Measurements from ENCODE around the gene THRB. TPM values are rescaled to one million over a fixed set of nuclear protein-coding genes. Genes with fewer than 3 reads are reported as not detected.

Gene THRB
- polyA plus RNA-seq, 2 of the 4 experiments (the other 2 are of a cell fraction): 2.0 to 2.3 TPM

DNA sequence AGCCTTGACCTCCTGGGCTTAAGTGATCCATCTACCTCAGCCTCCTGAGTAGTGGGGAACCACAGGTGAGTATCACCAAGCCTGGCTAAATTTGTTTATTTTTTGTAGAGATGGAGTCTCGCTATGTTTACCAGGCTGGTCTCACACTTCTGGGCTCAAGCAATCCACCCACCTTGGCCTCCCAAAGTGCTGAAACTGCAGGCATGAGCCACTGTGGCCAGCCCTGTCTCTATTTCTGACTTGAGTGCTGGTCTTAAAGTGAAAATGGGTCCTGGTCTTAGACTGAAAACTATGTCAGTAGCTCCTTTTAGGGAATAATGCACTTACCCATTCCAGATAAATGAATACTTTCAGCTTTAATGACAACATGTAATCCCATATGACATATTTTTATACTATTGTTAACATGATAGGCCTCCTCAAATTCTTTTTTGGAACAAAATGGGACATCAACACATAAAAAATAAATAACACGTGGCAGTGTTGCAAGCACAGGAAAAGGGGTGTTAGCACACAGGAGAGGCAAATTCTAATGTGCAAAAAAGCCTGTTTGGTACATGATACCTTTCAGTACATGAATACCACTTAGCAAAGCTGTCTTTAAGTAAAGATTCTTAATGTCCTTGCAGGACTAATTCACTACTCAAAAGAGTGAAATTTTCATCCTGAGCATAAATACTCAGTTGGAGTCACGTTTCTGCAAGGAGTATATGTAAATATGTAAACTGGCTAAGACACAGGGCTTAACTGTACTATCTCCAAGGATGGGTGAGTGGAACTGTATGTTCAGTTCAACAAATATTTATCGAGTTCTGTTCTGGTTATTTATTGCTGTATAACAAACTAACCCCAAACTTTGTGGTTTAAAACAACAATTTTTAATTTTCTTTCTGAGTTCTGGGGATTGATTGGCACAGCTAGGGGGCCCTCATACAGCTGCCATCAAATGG is 354.9 kb downstream of the THRB start:
- Histone ChIP-seq H3K4me1 (peaks cover 21% of the 10 kb centered on the region; the same call in 2 of the 3 replicates), H3K4me3 (no peak overlapping the region), H3K4me2 (no peak overlapping the region), H3K27ac (peak overlapping the region in 1 of 2 experiments; percentile 27; a peak in 1 of 6 replicates), H3K9me3 (no peaks in the 10 kb centered on the region)
- DNase-seq (ENCODE audit: low read depth in 1 of 2, low spot score in 1 of 2) (no peak), ATAC-seq (no peak), FAIRE-seq (no peak)
- ChIA-PET CTCF (no interaction called here), POLR2A (no interaction called here)
- 49% methylated on average over 4 of the region's 4 CpGs for WGBS (ENCODE audit: missing lambda C conversion rate)
- no peak for TF ChIP-seq HOXB5 (CRISPR knock-in tag; IDR thresholded peaks at IDR 0.05)
- no peak for TF ChIP-seq REST (IDR thresholded peaks at IDR 0.05)
- TF ChIP-seq, protein P1, sequence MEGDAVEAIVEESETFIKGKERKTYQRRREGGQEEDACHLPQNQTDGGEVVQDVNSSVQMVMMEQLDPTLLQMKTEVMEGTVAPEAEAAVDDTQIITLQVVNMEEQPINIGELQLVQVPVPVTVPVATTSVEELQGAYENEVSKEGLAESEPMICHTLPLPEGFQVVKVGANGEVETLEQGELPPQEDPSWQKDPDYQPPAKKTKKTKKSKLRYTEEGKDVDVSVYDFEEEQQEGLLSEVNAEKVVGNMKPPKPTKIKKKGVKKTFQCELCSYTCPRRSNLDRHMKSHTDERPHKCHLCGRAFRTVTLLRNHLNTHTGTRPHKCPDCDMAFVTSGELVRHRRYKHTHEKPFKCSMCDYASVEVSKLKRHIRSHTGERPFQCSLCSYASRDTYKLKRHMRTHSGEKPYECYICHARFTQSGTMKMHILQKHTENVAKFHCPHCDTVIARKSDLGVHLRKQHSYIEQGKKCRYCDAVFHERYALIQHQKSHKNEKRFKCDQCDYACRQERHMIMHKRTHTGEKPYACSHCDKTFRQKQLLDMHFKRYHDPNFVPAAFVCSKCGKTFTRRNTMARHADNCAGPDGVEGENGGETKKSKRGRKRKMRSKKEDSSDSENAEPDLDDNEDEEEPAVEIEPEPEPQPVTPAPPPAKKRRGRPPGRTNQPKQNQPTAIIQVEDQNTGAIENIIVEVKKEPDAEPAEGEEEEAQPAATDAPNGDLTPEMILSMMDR (IDR thresholded peaks at IDR 0.05): no peak
- no peak for TF ChIP-seq PHF8 (IDR thresholded peaks at IDR 0.05; ENCODE audit: borderline replicate concordance, low read depth)
- TF ChIP-seq ZNF302 (CRISPR knock-in tag; IDR thresholded peaks at IDR 0.05): no peak
- no peak for TF ChIP-seq TFCP2L1 (CRISPR knock-in tag; IDR thresholded peaks at IDR 0.05)
- no peak for TF ChIP-seq CBX8 (IDR thresholded peaks at IDR 0.05)
- TF ChIP-seq SREBF2 (IDR thresholded peaks at IDR 0.05): no peak
- TF ChIP-seq RCOR1 (IDR thresholded peaks at IDR 0.05; ENCODE audit: low read depth, low read length): no peak
- TF ChIP-seq HDAC2 (IDR thresholded peaks at IDR 0.05): no peak
- TF ChIP-seq HOXB13 (CRISPR knock-in tag; IDR thresholded peaks at IDR 0.05; ENCODE audit: low read depth): no peak
- TF ChIP-seq KDM5A (IDR thresholded peaks at IDR 0.05): no peak
- no peak for TF ChIP-seq SMC3 (IDR thresholded peaks at IDR 0.05)
- TF ChIP-seq ELK1 (IDR thresholded peaks at IDR 0.05; ENCODE audit: low read depth, low read length): no peak
- no peak for TF ChIP-seq HOXA7 (CRISPR knock-in tag; IDR thresholded peaks at IDR 0.05)
- no peak for TF ChIP-seq CBX2 (IDR thresholded peaks at IDR 0.05; ENCODE audit: borderline replicate concordance, low read depth)

DNA sequence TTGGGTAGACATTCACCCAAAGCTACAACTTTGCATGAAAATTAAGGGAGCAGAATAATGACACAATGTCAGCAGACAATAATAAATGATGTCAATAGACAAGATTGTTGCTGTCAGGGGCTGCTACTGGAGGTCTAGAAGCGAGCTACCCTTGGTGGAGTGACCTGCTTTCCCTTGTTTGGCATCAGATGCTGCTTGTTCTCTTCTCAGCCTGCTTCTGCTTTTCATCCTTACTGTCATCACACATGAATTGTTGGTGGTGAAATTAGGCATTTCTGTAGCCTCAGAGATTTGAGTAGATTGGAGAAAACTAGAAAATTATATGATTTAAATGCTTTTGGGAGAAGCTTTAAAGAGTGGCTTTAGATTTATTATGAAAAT is 355.8 kb downstream of the THRB start:
- FAIRE-seq: no peak
- TF ChIP-seq ZNF302 (CRISPR knock-in tag; IDR thresholded peaks at IDR 0.05) (no peak), MYC (IDR thresholded peaks at IDR 0.05; ENCODE audit: borderline replicate concordance, low read length) (no peak), SREBF2 (IDR thresholded peaks at IDR 0.05) (no peak), BHLHE40 (IDR thresholded peaks at IDR 0.05; ENCODE audit: low read depth, low read length) (no peak), RFX5 (IDR thresholded peaks at IDR 0.05) (no peak), FOXS1 (CRISPR knock-in tag; IDR thresholded peaks at IDR 0.05) (no peak), BCL3 (IDR thresholded peaks at IDR 0.05) (no peak)
- TF ChIP-seq, protein P2, sequence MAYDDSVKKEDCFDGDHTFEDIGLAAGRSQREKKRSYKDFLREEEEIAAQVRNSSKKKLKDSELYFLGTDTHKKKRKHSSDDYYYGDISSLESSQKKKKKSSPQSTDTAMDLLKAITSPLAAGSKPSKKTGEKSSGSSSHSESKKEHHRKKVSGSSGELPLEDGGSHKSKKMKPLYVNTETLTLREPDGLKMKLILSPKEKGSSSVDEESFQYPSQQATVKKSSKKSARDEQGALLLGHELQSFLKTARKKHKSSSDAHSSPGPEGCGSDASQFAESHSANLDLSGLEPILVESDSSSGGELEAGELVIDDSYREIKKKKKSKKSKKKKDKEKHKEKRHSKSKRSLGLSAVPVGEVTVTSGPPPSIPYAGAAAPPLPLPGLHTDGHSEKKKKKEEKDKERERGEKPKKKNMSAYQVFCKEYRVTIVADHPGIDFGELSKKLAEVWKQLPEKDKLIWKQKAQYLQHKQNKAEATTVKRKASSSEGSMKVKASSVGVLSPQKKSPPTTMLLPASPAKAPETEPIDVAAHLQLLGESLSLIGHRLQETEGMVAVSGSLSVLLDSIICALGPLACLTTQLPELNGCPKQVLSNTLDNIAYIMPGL (CRISPR knock-in tag; IDR thresholded peaks at IDR 0.05; ENCODE audit: borderline replicate concordance): no peak
- TF ChIP-seq, protein P1 (IDR thresholded peaks at IDR 0.05): no peak
- TF ChIP-seq, protein P3, sequence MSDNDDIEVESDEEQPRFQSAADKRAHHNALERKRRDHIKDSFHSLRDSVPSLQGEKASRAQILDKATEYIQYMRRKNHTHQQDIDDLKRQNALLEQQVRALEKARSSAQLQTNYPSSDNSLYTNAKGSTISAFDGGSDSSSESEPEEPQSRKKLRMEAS (IDR thresholded peaks at IDR 0.05): no peak

More for the DNA sequence above, 355.8 kb downstream of the THRB start:
- Histone ChIP-seq H3K4me2 (no peak overlapping the region), H3K27ac (no peak overlapping the region; a peak in 1 of 6 replicates), H3K9me3 (no peaks in the 10 kb centered on the region), H3K4me1 (peaks cover 21% of the 10 kb centered on the region; the same call in 2 of the 3 replicates), H3K4me3 (no peak overlapping the region)
- ATAC-seq: no peak
- DNase-seq (ENCODE audit: low read depth in 1 of 2, low spot score in 1 of 2): no peak
- 39% methylated on average over 1 of the region's 1 CpG for WGBS (ENCODE audit: missing lambda C conversion rate)
- CTCF ChIA-PET: interaction anchor here (0.6 kb wide), 1 partner anchor 351 kb away, joined by 5 read pairs; no protein-coding TSS in a partner anchor
- POLR2A ChIA-PET: no interaction called here
